Fibroblast of the aortic adventitia (primary cell): ENCODE measurements around the gene GHRHR. TPM values are rescaled to one million over a fixed set of nuclear protein-coding genes. Genes with fewer than 3 reads are reported as not detected.

ENCODE experiments used
- DNase-seq: peaks from one replicate; pipeline ENCODE4 v3.0.0-alpha.2; 2010; ENCODE audit warnings: low read depth
- H3K4me3 ChIP-seq: 2 replicates; pipeline ENCODE4 v1.5.1; 2011; ENCODE audit warnings: low read depth, mild to moderate bottlenecking, control low read depth, low read length, moderate library complexity
- CTCF ChIP-seq: IDR thresholded peaks from 2 replicates; pipeline ENCODE4 v1.5.1; 2011; ENCODE audit warnings: mild to moderate bottlenecking, low read length, control low read depth, inconsistent platforms; ENCODE audit not compliant: insufficient read depth
- total RNA-seq: library from RNA; depleted of rRNA; stranded (reverse); fragments of >200 nt; gene quantifications from 2 replicates; pipeline ENCODE4 v1.2.3, GENCODE V29; 2012; ENCODE audit warnings: low replicate concordance

GHRHR gene
- total RNA-seq: not detected in 2 replicates

- no peak for DNase-seq
- no peak within 1 kb of the TSS for H3K4me3 ChIP-seq
- no peak for TF ChIP-seq CTCF
Observed at GRCh38 chr7:30963842-30964241, at the start of gene GHRHR. Gene GHRHR, plus strand, starts transcription at chr7:30963953. Its CDS starts 116 bp downstream, at chr7:30964069.

- no peak for TF ChIP-seq CTCF
- DNase-seq: peak; percentile 42
- H3K4me3 ChIP-seq: no peak overlapping the region
Observed at GRCh38 chr7:30914596-30914995, 49.2 kb upstream of the GHRHR start.

GRCh38 chr7:30915005-30915601 is 48.6 kb upstream of the GHRHR start:
- TF ChIP-seq CTCF: no peak
- DNase-seq: peak; percentile 24

GRCh38 chr7:30915751-30916150 is 48.0 kb upstream of the GHRHR start:
- TF ChIP-seq CTCF: no peak
- no peak for DNase-seq
- no peak overlapping the region for H3K4me3 ChIP-seq

More at GRCh38 chr7:30915005-30915601, 48.6 kb upstream of the GHRHR start:
- H3K4me3 ChIP-seq: no peak overlapping the region

- TF ChIP-seq CTCF: no peak
- DNase-seq: no peak
- no peak overlapping the region for H3K4me3 ChIP-seq
Observed at GRCh38 chr7:30916255-30916654, 47.5 kb upstream of the GHRHR start.

- H3K4me3 ChIP-seq: no peak overlapping the region
- no peak for TF ChIP-seq CTCF
- no peak for DNase-seq
Observed at GRCh38 chr7:30916767-30917166, 47.0 kb upstream of the GHRHR start.
